TTC549 (cell line): ENCODE results near the gene ZNHIT2.
A peak's percentile ranks its signal among the peaks of the same experiment; 100 is the strongest.
"Not testable (repeated sequence)": the region's sequence is repeated elsewhere in the genome, so short reads cannot be mapped to it uniquely, and the experiment has no call there.

ENCODE experiments used
- FAIRE-seq: peaks from 2 replicates; lab custom pipeline; 2012; peaks lifted over from hg19 to GRCh38; lab: Jason Lieb, UNC

The ZNHIT2 gene

GRCh38 chr11:65117206-65118096 is at the start of gene ZNHIT2:
Gene ZNHIT2 (minus strand): TSS chr11:65117701. CDS start chr11:65117653, 48 bp downstream.
- peak; percentile 95 for FAIRE-seq

GRCh38 chr11:65166893-65167292 is 49.4 kb upstream of the ZNHIT2 start:
- FAIRE-seq: no peak

GRCh38 chr11:65165410-65166317 is 48.2 kb upstream of the ZNHIT2 start:
- no peak for FAIRE-seq

GRCh38 chr11:65163684-65164083 is 46.2 kb upstream of the ZNHIT2 start:
- FAIRE-seq: no peak

GRCh38 chr11:65160643-65161042 is 43.1 kb upstream of the ZNHIT2 start:
- no peak for FAIRE-seq

- no peak for FAIRE-seq
These were observed 41.5 kb upstream of the ZNHIT2 start for GRCh38 chr11:65159012-65159411.

GRCh38 chr11:65157336-65157735 is 39.8 kb upstream of the ZNHIT2 start:
- no peak for FAIRE-seq

- FAIRE-seq: no peak
These were observed 39.4 kb upstream of the ZNHIT2 start for GRCh38 chr11:65156926-65157325.

GRCh38 chr11:65156256-65156655 is 38.8 kb upstream of the ZNHIT2 start:
- FAIRE-seq: no peak

GRCh38 chr11:65152122-65152521 is 34.6 kb upstream of the ZNHIT2 start:
- no peak for FAIRE-seq

GRCh38 chr11:65151331-65151899 is 33.9 kb upstream of the ZNHIT2 start:
- FAIRE-seq: no peak

- no peak for FAIRE-seq
These were observed 33.2 kb upstream of the ZNHIT2 start for GRCh38 chr11:65150509-65151299.

- FAIRE-seq: not testable (repeated sequence)
These were observed 32.6 kb upstream of the ZNHIT2 start for GRCh38 chr11:65150131-65150508.

GRCh38 chr11:65148657-65149056 is 31.2 kb upstream of the ZNHIT2 start:
- FAIRE-seq: no peak

- no peak for FAIRE-seq
These were observed 30.0 kb upstream of the ZNHIT2 start for GRCh38 chr11:65147352-65148075.

GRCh38 chr11:65141896-65142494 is 24.5 kb upstream of the ZNHIT2 start:
- no peak for FAIRE-seq

GRCh38 chr11:65136515-65137096 is 19.1 kb upstream of the ZNHIT2 start:
- FAIRE-seq: no peak

GRCh38 chr11:65135633-65136145 is 18.2 kb upstream of the ZNHIT2 start:
- FAIRE-seq: no peak

GRCh38 chr11:65134952-65135632 is 17.6 kb upstream of the ZNHIT2 start:
- peak; percentile 94 for FAIRE-seq
